NB4 (cell line): ENCODE measurements around the gene ADAMTS7.

Experiments used
- CTCF ChIP-seq: IDR thresholded peaks from one replicate; pipeline ENCODE4 v1.5.1; 2012; ENCODE audit warnings: low read depth, low read length
- MAX ChIP-seq: IDR thresholded peaks from 2 replicates; pipeline ENCODE4 v1.6.1; 2011; ENCODE audit warnings: low read depth, low read length
- POLR2A ChIP-seq: IDR thresholded peaks from 2 replicates; pipeline ENCODE4 v1.6.1; 2011; ENCODE audit warnings: mild to moderate bottlenecking; ENCODE audit not compliant: insufficient read length; ENCODE audit errors: extremely low read depth

- TF ChIP-seq CTCF (no peak), MAX (no peak), POLR2A (no peak)
Observed at GRCh38 chr15:78788016-78788660, 23.1 kb downstream of the ADAMTS7 start.
